Renal cortex interstitium (tissue), 11 donors: ENCODE results near the gene CBY3. TPM values are rescaled to one million over a fixed set of nuclear protein-coding genes. Genes with fewer than 3 reads are reported as not detected.
"Not testable (repeated sequence)": the region's sequence is repeated elsewhere in the genome, so short reads cannot be mapped to it uniquely, and the experiment has no call there.

Experiments used
- DNase-seq, 11 donors: peaks; one replicate each; pipeline ENCODE4 v3.0.0-alpha.2; 2013; ENCODE audit warnings: low read depth in 9 of 11, low spot score in 4 of 11; ENCODE audit errors: extremely low read depth in 1 of 11
- polyA plus RNA-seq, 3 donors: library from polyadenylated mRNA; unstranded; fragments of 120-200 nt; gene quantifications; one replicate each; pipeline ENCODE4 v1.2.1, GENCODE V29; 2013; ENCODE audit not compliant: insufficient read length in 3 of 3

The CBY3 gene
- polyA plus RNA-seq, 3 donors, result 0.55 to 1.9 (median 0.75) TPM

GRCh38 chr5:179634370-179635172 lies 46.3 kb downstream of the CBY3 start:
- not testable (repeated sequence) for DNase-seq

GRCh38 chr5:179633501-179634369 lies 47.1 kb downstream of the CBY3 start:
- not testable (repeated sequence) for DNase-seq

Other genes starting within 250 kb of the CBY3 start
- gene RUFY1, start 130.5 kb downstream of the CBY3 start, polyA plus RNA-seq, result 10 to 100 TPM; 74.4 to 91.4 (median 86.0) TPM
- 1,000 to 10,000 TPM; 1,069 to 1,578 (median 1,180) TPM for gene HNRNPH1, start 57.4 kb downstream of the CBY3 start, polyA plus RNA-seq
- 100 to 1,000 TPM; 533 to 591 (median 590) TPM for gene CANX, start 17.9 kb upstream of the CBY3 start, polyA plus RNA-seq
- gene MAML1, start 51.8 kb upstream of the CBY3 start, polyA plus RNA-seq, result 10 to 100 TPM; 39.4 to 46.6 (median 45.7) TPM
- gene LTC4S, start 113.0 kb upstream of the CBY3 start, polyA plus RNA-seq, result 1 to 10 TPM; 2.2 to 6.8 (median 5.6) TPM
- gene MGAT4B, start 125.8 kb upstream of the CBY3 start, polyA plus RNA-seq, result 100 to 1,000 TPM; 160 to 181 (median 173) TPM
- 100 to 1,000 TPM in 2 of 3 donors, 10 to 100 TPM in 1; 82.0 to 129 (median 104) TPM for gene SQSTM1, start 139.9 kb upstream of the CBY3 start, polyA plus RNA-seq
- gene MRNIP, start 177.8 kb upstream of the CBY3 start, polyA plus RNA-seq, result 10 to 100 TPM; 34.9 to 55.8 (median 40.7) TPM
- 100 to 1,000 TPM in 2 of 3 donors, 10 to 100 TPM in 1; 81.6 to 121 (median 111) TPM for gene TBC1D9B, start 226.9 kb upstream of the CBY3 start, polyA plus RNA-seq